ENCODE measurements around the gene PPM1L. TPM values are rescaled to one million over a fixed set of nuclear protein-coding genes. Genes with fewer than 3 reads are reported as not detected.

The PPM1L gene
- total and polyA plus RNA-seq, 2 experiments from 2014 or later = 1.2 to 12.6 TPM

- Histone ChIP-seq H3K9me3 (ENCODE audit: low read depth) (no peaks in the 10 kb centered on the region), H3K27me3 (no peaks in the 10 kb centered on the region), H3K4me3 (no peak overlapping the region), H3K36me3 (no peaks in the 10 kb centered on the region), H3K27ac (no peak overlapping the region), H3K4me1 (ENCODE audit: low read depth) (no peaks in the 10 kb centered on the region)
- DNase-seq (ENCODE audit: low read depth in 1 of 2, low spot score in 1 of 2) = no peak
- no peak for TF ChIP-seq CTCF (IDR thresholded peaks at IDR 0.05; ENCODE audit: low read depth, low read length)
These were observed 59.2 kb downstream of the PPM1L start for GRCh38 chr3:160815280-160815679.

- H3K4me1 ChIP-seq (ENCODE audit: low read depth) = no peaks in the 10 kb centered on the region
These were observed 64.0 kb downstream of the PPM1L start for GRCh38 chr3:160820022-160820421.

DNA sequence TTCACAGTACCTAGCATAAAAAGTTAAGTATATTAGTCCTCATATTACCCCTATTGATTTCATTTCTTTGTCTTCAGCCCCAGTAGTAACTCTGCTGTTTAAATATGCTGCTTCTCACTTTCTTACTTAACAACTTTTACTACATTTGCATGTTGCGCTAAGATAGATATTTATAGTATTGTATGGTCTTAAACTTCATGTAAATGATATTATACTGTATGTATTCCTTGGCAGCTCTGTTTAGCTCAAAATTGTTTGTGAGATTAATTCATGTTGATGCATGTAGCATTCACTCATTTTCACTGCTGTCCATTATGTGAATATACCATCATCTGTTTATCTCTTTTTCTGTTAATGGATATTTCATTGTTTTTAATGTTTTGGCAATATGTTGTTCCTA lies 64.4 kb downstream of the PPM1L start:
- DNase-seq (ENCODE audit: low read depth in 1 of 2, low spot score in 1 of 2) = no peak
- Histone ChIP-seq H3K4me1 (ENCODE audit: low read depth) (no peaks in the 10 kb centered on the region), H3K27ac (no peak overlapping the region), H3K4me3 (no peak overlapping the region), H3K36me3 (no peaks in the 10 kb centered on the region), H3K27me3 (no peaks in the 10 kb centered on the region), H3K9me3 (ENCODE audit: low read depth) (no peaks in the 10 kb centered on the region)
- no peak for TF ChIP-seq CTCF (IDR thresholded peaks at IDR 0.05; ENCODE audit: low read depth, low read length)

More at GRCh38 chr3:160820022-160820421, 64.0 kb downstream of the PPM1L start:
- DNase-seq (ENCODE audit: low read depth in 1 of 2, low spot score in 1 of 2) = no peak
- no peaks in the 10 kb centered on the region for H3K27me3 ChIP-seq
- H3K27ac ChIP-seq = no peak overlapping the region
- TF ChIP-seq CTCF (IDR thresholded peaks at IDR 0.05; ENCODE audit: low read depth, low read length) = no peak
- no peaks in the 10 kb centered on the region for H3K36me3 ChIP-seq
- no peaks in the 10 kb centered on the region for H3K9me3 ChIP-seq (ENCODE audit: low read depth)
- no peak overlapping the region for H3K4me3 ChIP-seq

GRCh38 chr3:160822936-160823335 lies 66.9 kb downstream of the PPM1L start:
- Histone ChIP-seq H3K27ac (no peak overlapping the region), H3K36me3 (no peaks in the 10 kb centered on the region), H3K27me3 (no peaks in the 10 kb centered on the region), H3K9me3 (ENCODE audit: low read depth) (no peaks in the 10 kb centered on the region), H3K4me3 (no peak overlapping the region), H3K4me1 (ENCODE audit: low read depth) (no peaks in the 10 kb centered on the region)
- DNase-seq (ENCODE audit: low read depth in 1 of 2, low spot score in 1 of 2) = no peak
- no peak for TF ChIP-seq CTCF (IDR thresholded peaks at IDR 0.05; ENCODE audit: low read depth, low read length)

- Histone ChIP-seq H3K4me3 (no peak overlapping the region), H3K9me3 (ENCODE audit: low read depth) (no peaks in the 10 kb centered on the region), H3K27ac (no peak overlapping the region), H3K36me3 (no peaks in the 10 kb centered on the region), H3K27me3 (no peaks in the 10 kb centered on the region), H3K4me1 (ENCODE audit: low read depth) (peaks cover 9% of the 10 kb centered on the region)
- TF ChIP-seq CTCF (IDR thresholded peaks at IDR 0.05; ENCODE audit: low read depth, low read length) = no peak
- DNase-seq (ENCODE audit: low read depth in 1 of 2, low spot score in 1 of 2) = no peak
These were observed 69.3 kb downstream of the PPM1L start for GRCh38 chr3:160825311-160825800.

GRCh38 chr3:160826408-160826807 lies 70.4 kb downstream of the PPM1L start:
- peaks cover 9% of the 10 kb centered on the region for H3K4me1 ChIP-seq (ENCODE audit: low read depth)
- DNase-seq (ENCODE audit: low read depth in 1 of 2, low spot score in 1 of 2) = no peak
- no peaks in the 10 kb centered on the region for H3K36me3 ChIP-seq
- H3K27me3 ChIP-seq = no peaks in the 10 kb centered on the region
- no peak overlapping the region for H3K27ac ChIP-seq
- no peak overlapping the region for H3K4me3 ChIP-seq
- H3K9me3 ChIP-seq (ENCODE audit: low read depth) = no peaks in the 10 kb centered on the region
- TF ChIP-seq CTCF (IDR thresholded peaks at IDR 0.05; ENCODE audit: low read depth, low read length) = no peak
